ENCODE results near the gene BLMH.

DNA sequence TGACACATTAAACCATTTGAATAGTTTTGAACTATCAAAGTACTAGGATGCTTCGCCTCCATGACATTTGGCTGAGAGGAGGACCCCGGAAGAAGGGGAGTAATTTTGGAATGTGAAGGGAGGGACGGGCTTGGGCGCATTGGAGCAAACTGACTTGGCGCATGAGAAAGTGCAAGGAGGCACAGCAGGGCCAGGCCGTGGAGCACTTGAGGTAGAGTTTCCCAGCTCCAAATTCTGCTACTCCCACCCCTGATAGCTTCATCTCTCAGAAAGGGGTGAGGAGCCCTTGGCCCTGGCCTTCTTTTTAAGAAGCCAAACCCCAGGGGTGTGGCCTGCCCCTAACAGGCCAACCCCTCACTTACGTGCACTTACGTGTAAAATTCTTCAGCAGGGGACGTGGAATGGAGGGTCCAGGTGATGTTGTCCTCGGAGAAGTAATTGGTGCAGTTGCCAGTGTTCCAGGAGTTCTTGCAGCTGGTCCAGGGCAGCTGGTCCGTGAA lies 73.9 kb downstream of the BLMH start:
- TF ChIP-seq, protein P1, sequence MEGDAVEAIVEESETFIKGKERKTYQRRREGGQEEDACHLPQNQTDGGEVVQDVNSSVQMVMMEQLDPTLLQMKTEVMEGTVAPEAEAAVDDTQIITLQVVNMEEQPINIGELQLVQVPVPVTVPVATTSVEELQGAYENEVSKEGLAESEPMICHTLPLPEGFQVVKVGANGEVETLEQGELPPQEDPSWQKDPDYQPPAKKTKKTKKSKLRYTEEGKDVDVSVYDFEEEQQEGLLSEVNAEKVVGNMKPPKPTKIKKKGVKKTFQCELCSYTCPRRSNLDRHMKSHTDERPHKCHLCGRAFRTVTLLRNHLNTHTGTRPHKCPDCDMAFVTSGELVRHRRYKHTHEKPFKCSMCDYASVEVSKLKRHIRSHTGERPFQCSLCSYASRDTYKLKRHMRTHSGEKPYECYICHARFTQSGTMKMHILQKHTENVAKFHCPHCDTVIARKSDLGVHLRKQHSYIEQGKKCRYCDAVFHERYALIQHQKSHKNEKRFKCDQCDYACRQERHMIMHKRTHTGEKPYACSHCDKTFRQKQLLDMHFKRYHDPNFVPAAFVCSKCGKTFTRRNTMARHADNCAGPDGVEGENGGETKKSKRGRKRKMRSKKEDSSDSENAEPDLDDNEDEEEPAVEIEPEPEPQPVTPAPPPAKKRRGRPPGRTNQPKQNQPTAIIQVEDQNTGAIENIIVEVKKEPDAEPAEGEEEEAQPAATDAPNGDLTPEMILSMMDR (IDR thresholded peaks at IDR 0.05): no peak
- TF ChIP-seq POLR2AphosphoS5 (IDR thresholded peaks at IDR 0.05; ENCODE audit: low read depth, low read length): no peak
- TF ChIP-seq, protein P2, sequence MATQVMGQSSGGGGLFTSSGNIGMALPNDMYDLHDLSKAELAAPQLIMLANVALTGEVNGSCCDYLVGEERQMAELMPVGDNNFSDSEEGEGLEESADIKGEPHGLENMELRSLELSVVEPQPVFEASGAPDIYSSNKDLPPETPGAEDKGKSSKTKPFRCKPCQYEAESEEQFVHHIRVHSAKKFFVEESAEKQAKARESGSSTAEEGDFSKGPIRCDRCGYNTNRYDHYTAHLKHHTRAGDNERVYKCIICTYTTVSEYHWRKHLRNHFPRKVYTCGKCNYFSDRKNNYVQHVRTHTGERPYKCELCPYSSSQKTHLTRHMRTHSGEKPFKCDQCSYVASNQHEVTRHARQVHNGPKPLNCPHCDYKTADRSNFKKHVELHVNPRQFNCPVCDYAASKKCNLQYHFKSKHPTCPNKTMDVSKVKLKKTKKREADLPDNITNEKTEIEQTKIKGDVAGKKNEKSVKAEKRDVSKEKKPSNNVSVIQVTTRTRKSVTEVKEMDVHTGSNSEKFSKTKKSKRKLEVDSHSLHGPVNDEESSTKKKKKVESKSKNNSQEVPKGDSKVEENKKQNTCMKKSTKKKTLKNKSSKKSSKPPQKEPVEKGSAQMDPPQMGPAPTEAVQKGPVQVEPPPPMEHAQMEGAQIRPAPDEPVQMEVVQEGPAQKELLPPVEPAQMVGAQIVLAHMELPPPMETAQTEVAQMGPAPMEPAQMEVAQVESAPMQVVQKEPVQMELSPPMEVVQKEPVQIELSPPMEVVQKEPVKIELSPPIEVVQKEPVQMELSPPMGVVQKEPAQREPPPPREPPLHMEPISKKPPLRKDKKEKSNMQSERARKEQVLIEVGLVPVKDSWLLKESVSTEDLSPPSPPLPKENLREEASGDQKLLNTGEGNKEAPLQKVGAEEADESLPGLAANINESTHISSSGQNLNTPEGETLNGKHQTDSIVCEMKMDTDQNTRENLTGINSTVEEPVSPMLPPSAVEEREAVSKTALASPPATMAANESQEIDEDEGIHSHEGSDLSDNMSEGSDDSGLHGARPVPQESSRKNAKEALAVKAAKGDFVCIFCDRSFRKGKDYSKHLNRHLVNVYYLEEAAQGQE (IDR thresholded peaks at IDR 0.05; ENCODE audit: insufficient read depth in 1 of 2, low read depth in 2 of 2, low read length in 1 of 2): no peak

All from Panc1 (cell line).